ENCODE data around the gene WNT7A.

The WNT7A gene

GRCh38 chr3:13829311-13829710 is 50.6 kb downstream of the WNT7A start:
- no peak overlapping the region for H3K4me3 ChIP-seq (ENCODE audit: low read depth in 1 of 2, low read length in 2 of 2)
- H3K27me3 ChIP-seq (ENCODE audit: insufficient read depth, low read length, poor library complexity) = peaks cover 8% of the 10 kb centered on the region
- TF ChIP-seq CTCF (IDR thresholded peaks at IDR 0.05; ENCODE audit: borderline replicate concordance, extremely low read depth, low read length, poor library complexity, severe bottlenecking) (no peak), EZH2 (IDR thresholded peaks at IDR 0.05; ENCODE audit: borderline replicate concordance, low read depth, low read length, severe bottlenecking) (no peak)

GRCh38 chr3:13828501-13829265 is 51.2 kb downstream of the WNT7A start:
- no peaks in the 10 kb centered on the region for H3K36me3 ChIP-seq (ENCODE audit: insufficient read depth, low read length)
- no peak for ATAC-seq (ENCODE audit: insufficient read depth, low read depth)
- H3K4me3 ChIP-seq (ENCODE audit: low read depth in 1 of 2, low read length in 2 of 2) = no peak overlapping the region

More at GRCh38 chr3:13829311-13829710, 50.6 kb downstream of the WNT7A start:
- Histone ChIP-seq H3K9me3 (ENCODE audit: insufficient read depth, low read length, severe bottlenecking) (no peaks in the 10 kb centered on the region), H3K4me1 (ENCODE audit: insufficient read depth, low read length) (no peaks in the 10 kb centered on the region), H4K20me1 (ENCODE audit: insufficient read depth, low read length) (no peaks in the 10 kb centered on the region; the same call in 1 of the 2 replicates), H3K36me3 (ENCODE audit: insufficient read depth, low read length) (no peaks in the 10 kb centered on the region), H3K27ac (ENCODE audit: low read length) (no peak overlapping the region), H3K4me2 (ENCODE audit: insufficient read depth, low read length) (no peak overlapping the region), H3K9ac (ENCODE audit: low read depth, low read length) (no peak overlapping the region), H3K79me2 (ENCODE audit: insufficient read depth, low read length) (no peaks in the 10 kb centered on the region), H2AFZ (ENCODE audit: low read depth, low read length) (no peak overlapping the region)
- DNase-seq (no peak), ATAC-seq (ENCODE audit: insufficient read depth, low read depth) (no peak)

GRCh38 chr3:13827699-13828098 is 52.2 kb downstream of the WNT7A start:
- Histone ChIP-seq H3K27ac (ENCODE audit: low read length) (no peak overlapping the region), H3K27me3 (ENCODE audit: insufficient read depth, low read length, poor library complexity) (peaks cover 3% of the 10 kb centered on the region), H3K9ac (ENCODE audit: low read depth, low read length) (no peak overlapping the region), H3K36me3 (ENCODE audit: insufficient read depth, low read length) (no peaks in the 10 kb centered on the region), H2AFZ (ENCODE audit: low read depth, low read length) (no peak overlapping the region), H3K9me3 (ENCODE audit: insufficient read depth, low read length, severe bottlenecking) (no peaks in the 10 kb centered on the region), H3K4me2 (ENCODE audit: insufficient read depth, low read length) (no peak overlapping the region), H3K79me2 (ENCODE audit: insufficient read depth, low read length) (no peaks in the 10 kb centered on the region), H3K4me1 (ENCODE audit: insufficient read depth, low read length) (no peaks in the 10 kb centered on the region), H3K4me3 (ENCODE audit: low read depth in 1 of 2, low read length in 2 of 2) (no peak overlapping the region), H4K20me1 (ENCODE audit: insufficient read depth, low read length) (no peaks in the 10 kb centered on the region; the same call in 1 of the 2 replicates)
- no peak for ATAC-seq (ENCODE audit: insufficient read depth, low read depth)
- TF ChIP-seq CTCF (IDR thresholded peaks at IDR 0.05; ENCODE audit: borderline replicate concordance, extremely low read depth, low read length, poor library complexity, severe bottlenecking) (no peak), EZH2 (IDR thresholded peaks at IDR 0.05; ENCODE audit: borderline replicate concordance, low read depth, low read length, severe bottlenecking) (no peak)
- no peak for DNase-seq

More at GRCh38 chr3:13828501-13829265, 51.2 kb downstream of the WNT7A start:
- TF ChIP-seq EZH2 (IDR thresholded peaks at IDR 0.05; ENCODE audit: borderline replicate concordance, low read depth, low read length, severe bottlenecking) (no peak), CTCF (IDR thresholded peaks at IDR 0.05; ENCODE audit: borderline replicate concordance, extremely low read depth, low read length, poor library complexity, severe bottlenecking) (no peak)
- Histone ChIP-seq H3K4me2 (ENCODE audit: insufficient read depth, low read length) (no peak overlapping the region), H3K9me3 (ENCODE audit: insufficient read depth, low read length, severe bottlenecking) (no peaks in the 10 kb centered on the region), H3K79me2 (ENCODE audit: insufficient read depth, low read length) (no peaks in the 10 kb centered on the region), H3K9ac (ENCODE audit: low read depth, low read length) (no peak overlapping the region), H3K4me1 (ENCODE audit: insufficient read depth, low read length) (no peaks in the 10 kb centered on the region), H3K27me3 (ENCODE audit: insufficient read depth, low read length, poor library complexity) (peaks cover 7% of the 10 kb centered on the region), H2AFZ (ENCODE audit: low read depth, low read length) (no peak overlapping the region), H3K27ac (ENCODE audit: low read length) (no peak overlapping the region), H4K20me1 (ENCODE audit: insufficient read depth, low read length) (no peaks in the 10 kb centered on the region; the same call in 1 of the 2 replicates)
- DNase-seq = no peak

All from DND-41 (cell line).